GM12875 (cell line): ENCODE data around the gene CROCC2.

Experiments used
- H3K4me3 ChIP-seq: one replicate; pipeline ENCODE4 v1.5.1; 2011; ENCODE audit warnings: low read depth, low read length, control low read depth
- CTCF ChIP-seq: IDR thresholded peaks from 2 replicates; pipeline ENCODE4 v1.5.1; 2011; ENCODE audit warnings: low read depth, mild to moderate bottlenecking, control low read depth, inconsistent platforms, low read length, moderate library complexity, borderline replicate concordance; ENCODE audit not compliant: insufficient read depth

CROCC2 gene

DNA sequence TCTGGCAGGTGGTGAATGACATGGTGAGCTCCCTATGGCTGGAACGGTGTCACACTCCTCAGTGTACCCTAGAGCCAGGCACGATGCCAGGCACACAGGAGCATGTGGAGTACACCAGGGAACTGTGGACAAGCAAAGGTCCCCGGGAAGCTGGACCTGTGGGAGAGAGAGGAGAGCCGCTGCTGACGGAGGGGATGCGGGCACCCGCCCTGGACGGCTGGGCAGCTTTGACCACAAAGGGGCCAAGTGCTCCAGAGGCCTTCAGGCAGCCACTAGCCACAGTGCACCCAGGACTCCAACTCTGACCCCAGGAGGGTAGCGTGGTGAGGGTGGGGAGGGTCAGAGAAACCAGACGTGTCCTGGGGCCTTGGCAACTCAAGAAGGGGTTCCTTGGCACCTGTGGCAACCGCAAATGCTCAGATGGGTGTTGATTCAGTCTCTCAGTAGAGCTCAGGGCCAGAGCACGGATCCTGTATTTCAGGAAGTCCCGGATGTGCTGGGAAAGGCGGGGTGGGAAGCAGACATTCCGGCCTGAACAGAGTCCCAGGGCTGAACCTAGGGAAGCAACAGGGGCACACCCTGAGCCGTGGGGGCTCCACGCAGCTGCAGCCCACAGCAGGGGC is 7.9 kb upstream of the CROCC2 start:
- TF ChIP-seq CTCF: no peak
- H3K4me3 ChIP-seq: no peak overlapping the region

GRCh38 chr2:240898731-240899467 is 7.2 kb upstream of the CROCC2 start:
- TF ChIP-seq CTCF: no peak

DNA sequence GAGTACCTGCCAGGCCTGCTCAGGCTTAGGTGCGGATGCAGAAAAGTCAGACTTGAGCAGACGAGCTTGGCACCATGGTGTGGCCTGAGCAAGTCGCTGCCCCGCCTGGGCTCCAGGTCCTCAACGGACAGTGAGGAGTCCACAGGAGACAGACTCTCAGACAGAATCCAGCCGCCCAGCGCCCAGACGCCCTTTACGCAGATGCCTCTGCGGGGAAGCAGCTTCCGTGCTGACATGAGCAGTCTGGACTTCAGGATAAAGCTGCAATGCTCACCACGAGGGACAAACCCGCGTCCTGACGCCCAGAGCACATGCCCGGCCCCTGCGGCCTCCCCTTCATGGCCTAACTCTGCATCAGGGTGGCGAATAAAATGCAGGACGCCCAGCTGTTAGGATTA is 6.7 kb upstream of the CROCC2 start:
- TF ChIP-seq CTCF: no peak
- no peak overlapping the region for H3K4me3 ChIP-seq

More at GRCh38 chr2:240898731-240899467, 7.2 kb upstream of the CROCC2 start:
- H3K4me3 ChIP-seq: no peak overlapping the region

GRCh38 chr2:240900141-240900860 is 5.8 kb upstream of the CROCC2 start:
- no peak overlapping the region for H3K4me3 ChIP-seq
- TF ChIP-seq CTCF: no peak

DNA sequence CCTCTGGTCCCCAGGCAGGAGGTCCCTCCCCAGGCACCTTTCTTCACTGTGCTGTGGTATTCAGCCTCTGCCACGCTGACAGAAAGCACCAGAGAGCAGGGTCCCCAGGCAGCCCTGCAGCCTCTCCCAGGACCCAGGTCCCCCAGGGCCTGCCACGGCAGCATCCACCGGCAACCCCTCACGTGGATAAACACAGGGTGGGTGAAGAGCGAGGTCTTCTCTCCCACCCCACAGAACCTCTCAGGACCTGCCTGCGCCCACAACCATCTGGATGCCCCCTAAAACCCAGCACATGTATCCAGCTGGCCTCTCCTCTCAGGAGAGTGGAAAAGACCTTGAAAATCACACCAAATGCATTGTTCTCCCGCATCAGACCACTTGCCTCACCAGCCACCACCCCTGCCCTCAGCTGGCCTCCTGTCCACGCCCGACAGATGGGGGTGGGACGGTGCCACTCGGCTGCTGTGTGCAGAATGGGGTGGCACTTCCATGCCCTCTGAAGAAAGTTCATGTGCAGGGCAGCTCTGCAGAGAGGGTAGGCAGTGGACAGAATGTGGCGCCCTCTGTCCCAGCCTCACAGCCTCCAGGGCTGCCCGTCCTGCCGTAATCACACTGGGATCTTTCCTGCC is 4.0 kb upstream of the CROCC2 start:
- no peak overlapping the region for H3K4me3 ChIP-seq
- TF ChIP-seq CTCF: no peak

DNA sequence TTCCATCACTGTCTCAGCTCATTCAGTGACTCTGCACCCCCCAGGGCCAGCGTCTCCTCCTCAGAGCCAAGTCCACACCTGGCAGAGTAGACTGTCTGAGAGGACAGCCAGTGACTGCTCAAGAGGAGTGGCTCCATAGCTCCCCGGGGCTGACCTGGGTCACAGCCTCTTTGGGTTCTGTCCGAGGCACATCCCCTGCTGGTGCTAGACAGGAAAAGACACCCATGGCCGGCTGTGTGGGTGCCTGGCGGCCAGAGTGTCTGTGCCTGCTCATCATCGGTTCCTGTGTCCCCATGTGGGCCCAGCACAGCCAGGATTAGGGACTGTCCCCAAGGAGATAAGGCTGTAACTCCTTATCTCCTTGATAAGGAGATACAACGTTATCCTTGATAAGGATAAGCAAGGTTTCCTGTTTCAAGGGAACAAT is 3.5 kb upstream of the CROCC2 start:
- H3K4me3 ChIP-seq: no peak overlapping the region
- no peak for TF ChIP-seq CTCF
